Measurements from ENCODE around the gene FSD1L.

FSD1L gene

DNA sequence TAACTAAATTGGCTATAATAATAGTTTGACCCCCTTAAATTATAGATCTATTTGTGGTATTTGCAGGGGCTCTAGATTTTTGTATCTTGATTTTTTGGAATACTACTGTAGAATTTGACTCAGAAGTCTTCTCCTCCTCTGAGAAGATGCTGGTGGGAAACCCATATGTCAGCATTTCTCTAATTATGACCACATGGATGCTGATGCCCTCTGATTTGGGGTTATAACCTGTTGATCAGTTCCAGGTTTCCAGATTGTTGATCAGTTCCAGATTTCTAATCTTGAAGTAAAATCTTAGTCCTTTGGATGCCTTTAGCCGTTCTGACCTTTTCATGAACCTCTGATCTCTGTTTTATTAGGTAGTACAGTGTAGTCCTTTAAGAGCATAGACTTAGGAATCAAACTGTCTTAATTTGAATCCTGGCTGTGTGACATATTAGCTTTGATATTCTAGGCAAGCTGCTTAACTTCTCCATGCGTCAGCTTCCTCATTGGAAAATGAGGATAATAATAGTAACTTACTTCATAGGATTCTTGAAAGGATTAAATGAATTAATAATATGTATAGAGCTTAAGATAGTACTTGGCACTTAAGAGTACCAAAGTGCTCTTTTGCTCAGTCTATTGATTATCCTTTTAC lies 8.1 kb downstream of the FSD1L start:
- no peak overlapping the region for H3K4me3 ChIP-seq (ENCODE audit: control insufficient read depth, low read depth, low read length)
- TF ChIP-seq, protein P1, sequence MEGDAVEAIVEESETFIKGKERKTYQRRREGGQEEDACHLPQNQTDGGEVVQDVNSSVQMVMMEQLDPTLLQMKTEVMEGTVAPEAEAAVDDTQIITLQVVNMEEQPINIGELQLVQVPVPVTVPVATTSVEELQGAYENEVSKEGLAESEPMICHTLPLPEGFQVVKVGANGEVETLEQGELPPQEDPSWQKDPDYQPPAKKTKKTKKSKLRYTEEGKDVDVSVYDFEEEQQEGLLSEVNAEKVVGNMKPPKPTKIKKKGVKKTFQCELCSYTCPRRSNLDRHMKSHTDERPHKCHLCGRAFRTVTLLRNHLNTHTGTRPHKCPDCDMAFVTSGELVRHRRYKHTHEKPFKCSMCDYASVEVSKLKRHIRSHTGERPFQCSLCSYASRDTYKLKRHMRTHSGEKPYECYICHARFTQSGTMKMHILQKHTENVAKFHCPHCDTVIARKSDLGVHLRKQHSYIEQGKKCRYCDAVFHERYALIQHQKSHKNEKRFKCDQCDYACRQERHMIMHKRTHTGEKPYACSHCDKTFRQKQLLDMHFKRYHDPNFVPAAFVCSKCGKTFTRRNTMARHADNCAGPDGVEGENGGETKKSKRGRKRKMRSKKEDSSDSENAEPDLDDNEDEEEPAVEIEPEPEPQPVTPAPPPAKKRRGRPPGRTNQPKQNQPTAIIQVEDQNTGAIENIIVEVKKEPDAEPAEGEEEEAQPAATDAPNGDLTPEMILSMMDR (conservative IDR thresholded peaks at IDR 0.05; ENCODE audit: control insufficient read depth, insufficient read depth, low read depth, low read length): no peak
- peak; percentile 44 for DNase-seq (ENCODE audit: low read depth)

DNA sequence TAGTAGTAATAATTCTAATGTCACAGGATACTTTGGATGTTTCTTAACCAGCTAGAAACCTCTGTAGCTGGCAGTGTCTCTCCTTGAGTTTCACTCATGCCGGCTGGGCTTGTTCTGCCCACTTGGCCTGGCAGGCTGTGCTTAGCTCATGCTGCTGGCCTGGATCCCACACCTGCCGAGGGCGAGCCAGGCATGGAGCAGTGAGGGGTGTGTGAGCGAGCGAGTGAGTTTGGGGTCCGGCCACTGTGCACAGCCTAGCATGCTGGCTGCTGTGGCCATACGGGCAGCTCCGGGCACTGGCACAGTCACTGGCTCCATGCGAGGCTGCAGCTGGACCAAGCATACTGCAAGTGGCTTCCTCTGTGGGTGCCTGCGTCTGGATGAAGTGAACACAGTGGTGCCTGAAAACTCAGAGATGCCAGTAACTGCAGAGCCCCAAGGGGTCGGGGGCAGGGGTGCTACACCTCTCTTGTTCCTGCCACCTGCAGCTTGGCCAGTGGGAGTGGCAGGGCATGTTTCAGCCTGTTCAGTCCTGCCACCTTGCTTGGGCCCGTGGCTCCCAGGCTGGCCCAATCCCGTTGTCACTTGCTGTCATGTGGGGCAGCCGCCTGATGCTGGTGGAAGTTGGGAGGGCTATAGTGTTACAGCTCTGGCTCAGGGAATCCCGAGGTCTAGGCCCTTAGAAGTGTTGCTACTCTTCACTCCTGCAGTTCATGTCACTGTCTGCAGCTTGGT lies 9.9 kb downstream of the FSD1L start:
- DNase-seq (ENCODE audit: low read depth): no peak
- no peak overlapping the region for H3K4me3 ChIP-seq (ENCODE audit: control insufficient read depth, low read depth, low read length)
- TF ChIP-seq, protein P1 (conservative IDR thresholded peaks at IDR 0.05; ENCODE audit: control insufficient read depth, insufficient read depth, low read depth, low read length): no peak

DNA sequence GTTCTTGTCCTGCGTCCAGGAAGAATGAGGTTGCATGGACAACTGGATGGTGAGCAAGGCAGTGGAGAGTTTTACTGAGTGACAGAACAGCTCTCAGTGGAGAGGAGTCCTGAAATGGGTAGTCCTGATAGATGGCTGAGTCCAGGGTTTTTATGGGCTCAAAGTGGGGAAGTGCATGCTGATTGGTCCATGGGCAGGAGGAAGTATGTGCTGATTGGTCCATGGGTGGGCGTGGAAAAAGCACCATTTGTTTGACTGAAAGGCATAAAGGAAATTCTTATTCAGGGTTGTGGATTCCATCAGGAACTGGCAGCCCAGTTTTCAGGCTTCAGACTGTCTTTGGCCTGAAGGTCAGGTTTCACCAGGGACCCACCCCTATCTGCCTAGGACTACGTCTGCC lies 10.6 kb downstream of the FSD1L start:
- TF ChIP-seq, protein P1 (conservative IDR thresholded peaks at IDR 0.05; ENCODE audit: control insufficient read depth, insufficient read depth, low read depth, low read length): no peak
- no peak for DNase-seq (ENCODE audit: low read depth)
- H3K4me3 ChIP-seq (ENCODE audit: control insufficient read depth, low read depth, low read length): no peak overlapping the region

DNA sequence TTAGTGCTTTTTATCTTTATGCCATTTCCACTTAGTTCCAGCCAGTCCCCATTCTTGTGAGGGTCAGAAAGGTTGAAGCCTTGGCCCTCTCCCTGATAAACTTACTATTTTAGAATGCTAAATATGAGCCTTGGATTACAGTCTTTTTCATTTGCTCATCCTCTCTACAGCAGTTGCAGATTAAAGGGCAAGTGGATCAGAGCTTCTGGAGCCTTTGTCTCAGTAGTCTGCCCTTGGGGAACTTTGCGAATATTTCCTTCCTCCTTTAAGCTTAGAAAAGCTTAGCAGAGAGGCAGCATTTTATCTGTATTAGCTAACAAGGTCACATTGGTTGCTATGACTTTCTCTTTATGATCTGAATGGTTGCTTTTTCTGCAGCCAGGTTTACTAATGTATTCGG lies 11.5 kb downstream of the FSD1L start:
- H3K4me3 ChIP-seq (ENCODE audit: control insufficient read depth, low read depth, low read length): no peak overlapping the region
- no peak for DNase-seq (ENCODE audit: low read depth)
- TF ChIP-seq, protein P1 (conservative IDR thresholded peaks at IDR 0.05; ENCODE audit: control insufficient read depth, insufficient read depth, low read depth, low read length): no peak

DNA sequence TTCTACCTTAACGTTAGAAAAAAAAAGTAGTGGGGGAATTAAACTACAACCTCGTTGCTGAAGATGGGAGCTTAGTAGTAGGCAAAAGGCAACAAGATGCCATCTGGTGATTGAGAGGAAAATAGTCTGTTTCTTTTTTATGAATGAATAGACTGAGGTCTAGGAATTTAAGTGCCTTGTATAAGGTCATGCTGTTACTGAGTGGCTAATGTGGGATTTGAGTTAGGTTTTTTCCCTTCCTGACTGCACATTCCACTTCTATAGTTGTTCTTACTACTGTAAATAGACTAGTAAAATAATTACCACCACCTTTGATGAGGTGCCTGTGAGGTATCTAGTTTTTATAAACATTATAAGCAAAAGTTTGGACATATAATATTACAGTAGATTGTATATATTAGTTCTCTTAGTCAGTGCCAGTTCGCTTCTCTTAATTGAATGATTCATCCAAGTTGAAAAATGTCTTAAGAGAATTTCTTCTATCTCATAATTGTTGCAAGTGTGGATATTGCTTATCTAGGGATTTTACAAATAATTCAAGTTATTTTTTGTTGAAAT lies 19.1 kb downstream of the FSD1L start:
- TF ChIP-seq, protein P1 (conservative IDR thresholded peaks at IDR 0.05; ENCODE audit: control insufficient read depth, insufficient read depth, low read depth, low read length): no peak
- peak; percentile 22 for DNase-seq (ENCODE audit: low read depth)
- H3K4me3 ChIP-seq (ENCODE audit: control insufficient read depth, low read depth, low read length): no peak overlapping the region

DNA sequence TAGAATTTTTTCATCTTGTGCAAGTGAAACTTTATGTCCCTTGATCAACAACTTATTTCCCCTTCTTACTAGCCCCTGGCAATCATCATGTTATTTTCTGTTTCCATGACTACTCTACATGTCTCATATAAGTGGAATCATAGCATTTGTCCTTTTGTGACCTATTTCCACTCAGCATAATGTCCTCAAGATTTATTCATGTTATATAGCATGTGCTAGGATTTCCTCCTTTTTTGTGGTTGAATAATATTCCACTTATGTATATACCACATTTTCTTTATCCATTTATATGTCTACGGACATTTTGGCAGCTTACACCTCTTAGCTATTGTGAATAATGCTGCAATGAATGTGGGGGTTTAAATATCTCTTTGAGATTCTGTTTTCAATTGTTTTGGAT lies 21.0 kb downstream of the FSD1L start:
- no peak for DNase-seq (ENCODE audit: low read depth)
- H3K4me3 ChIP-seq (ENCODE audit: control insufficient read depth, low read depth, low read length): no peak overlapping the region
- TF ChIP-seq, protein P1 (conservative IDR thresholded peaks at IDR 0.05; ENCODE audit: control insufficient read depth, insufficient read depth, low read depth, low read length): no peak
